Measurements from ENCODE around the gene REPIN1. TPM values are rescaled to one million over a fixed set of nuclear protein-coding genes. Genes with fewer than 3 reads are reported as not detected.

REPIN1 gene
- total RNA-seq, 1 experiment from 2014 or later, result 189 TPM

DNA sequence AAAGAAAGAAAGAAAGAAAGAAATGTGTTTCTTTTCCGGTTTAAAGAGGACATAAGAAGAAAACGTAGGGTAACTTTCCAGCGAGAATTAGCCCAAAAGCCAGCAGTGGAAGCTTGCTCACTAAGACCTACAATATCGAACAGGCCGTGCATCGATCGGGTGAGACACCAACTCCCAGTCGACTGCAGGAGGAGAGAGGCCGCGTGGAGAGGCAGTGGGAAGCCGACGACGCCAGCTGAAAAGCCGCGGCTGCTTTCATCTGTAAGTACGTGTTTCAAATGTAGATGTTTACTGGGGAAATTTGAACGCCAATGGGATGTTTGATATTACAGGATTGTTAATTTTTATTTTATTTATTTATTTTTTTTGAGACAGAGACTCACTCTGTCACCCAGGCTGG is 53.2 kb downstream of the REPIN1 start:
- BruUV-seq (replicated peaks), result no TSS peak
- Mint-ChIP-seq H3K27ac (ENCODE audit: unreplicated experiment) (no peak overlapping the region), H3K4me3 (ENCODE audit: low read depth, unreplicated experiment) (no peak overlapping the region), H3K27me3 (ENCODE audit: unreplicated experiment) (peaks cover 12% of the 10 kb centered on the region), H3K4me1 (ENCODE audit: low read depth, unreplicated experiment) (peaks cover 11% of the 10 kb centered on the region), H3K9me3 (ENCODE audit: low read depth, unreplicated experiment) (no peaks in the 10 kb centered on the region), H3K36me3 (ENCODE audit: insufficient read depth, unreplicated experiment) (no peaks in the 10 kb centered on the region)
- intact Hi-C loops (cut with micrococcal nuclease; ENCODE audit: unreplicated experiment), result loop anchor here (1.0 to 5.0 kb wide), 2 partner anchors 66 to 135 kb away; no protein-coding TSS in a partner anchor
- DNase-seq, result no peak
- TF ChIP-seq, protein P1, sequence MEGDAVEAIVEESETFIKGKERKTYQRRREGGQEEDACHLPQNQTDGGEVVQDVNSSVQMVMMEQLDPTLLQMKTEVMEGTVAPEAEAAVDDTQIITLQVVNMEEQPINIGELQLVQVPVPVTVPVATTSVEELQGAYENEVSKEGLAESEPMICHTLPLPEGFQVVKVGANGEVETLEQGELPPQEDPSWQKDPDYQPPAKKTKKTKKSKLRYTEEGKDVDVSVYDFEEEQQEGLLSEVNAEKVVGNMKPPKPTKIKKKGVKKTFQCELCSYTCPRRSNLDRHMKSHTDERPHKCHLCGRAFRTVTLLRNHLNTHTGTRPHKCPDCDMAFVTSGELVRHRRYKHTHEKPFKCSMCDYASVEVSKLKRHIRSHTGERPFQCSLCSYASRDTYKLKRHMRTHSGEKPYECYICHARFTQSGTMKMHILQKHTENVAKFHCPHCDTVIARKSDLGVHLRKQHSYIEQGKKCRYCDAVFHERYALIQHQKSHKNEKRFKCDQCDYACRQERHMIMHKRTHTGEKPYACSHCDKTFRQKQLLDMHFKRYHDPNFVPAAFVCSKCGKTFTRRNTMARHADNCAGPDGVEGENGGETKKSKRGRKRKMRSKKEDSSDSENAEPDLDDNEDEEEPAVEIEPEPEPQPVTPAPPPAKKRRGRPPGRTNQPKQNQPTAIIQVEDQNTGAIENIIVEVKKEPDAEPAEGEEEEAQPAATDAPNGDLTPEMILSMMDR (IDR thresholded peaks at IDR 0.05; ENCODE audit: unreplicated experiment), result no peak
- CTCF ChIA-PET, result no interaction called here

Other genes with a start within 250 kb of the REPIN1 start
- 14.6 and 22.5 TPM in 2 replicates for gene LRRC61, start 45.5 kb upstream of the REPIN1 start, total RNA-seq (2022)
- gene ACTR3C, start 45.3 kb upstream of the REPIN1 start, total RNA-seq (2022), result 22.8 and 26.0 TPM in 2 replicates
- 9.1 and 13.0 TPM in 2 replicates for gene RARRES2, start 27.2 kb upstream of the REPIN1 start, total RNA-seq (2022)
- gene ZNF775, start 10.5 kb downstream of the REPIN1 start, total RNA-seq (2022), result 5.3 and 5.8 TPM in 2 replicates
- gene GIMAP8, start 81.8 kb downstream of the REPIN1 start, total RNA-seq (2022), result not detected in 2 replicates
- gene GIMAP7, start 146.1 kb downstream of the REPIN1 start, total RNA-seq (2022), result not detected in 2 replicates
- gene GIMAP4, start 198.6 kb downstream of the REPIN1 start, total RNA-seq (2022), result not detected in 2 replicates